LNCAP (cell line): Measurements from ENCODE around the gene LGALS4.

Source experiments
- TF ChIP-seq, protein P1 (sequence below): fragments of 450-650 bp; IDR thresholded peaks from 2 replicates; pipeline ENCODE4 v1.5.1; 2017; ENCODE audit warnings: mild to moderate bottlenecking

LGALS4 gene

DNA sequence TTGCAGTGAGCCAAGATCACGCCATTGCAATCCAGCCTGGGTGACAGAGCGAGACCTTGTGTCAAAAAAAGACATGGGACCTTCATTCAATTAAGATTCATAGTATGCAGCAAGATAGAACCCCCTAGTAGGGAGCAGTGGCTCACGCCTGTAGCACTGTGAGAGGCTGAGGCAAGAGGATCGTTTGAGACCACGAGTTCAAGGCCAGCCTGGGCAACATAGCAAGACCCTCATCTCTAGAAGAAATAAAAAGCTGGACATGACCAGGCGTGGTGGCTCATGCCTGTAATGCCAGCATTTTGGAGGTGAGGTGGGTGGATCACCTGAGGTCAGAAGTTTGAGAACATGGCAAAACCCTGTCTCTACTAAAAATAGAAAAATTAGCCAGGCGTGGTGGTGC is 32.3 kb downstream of the LGALS4 start:
- TF ChIP-seq, protein P1, sequence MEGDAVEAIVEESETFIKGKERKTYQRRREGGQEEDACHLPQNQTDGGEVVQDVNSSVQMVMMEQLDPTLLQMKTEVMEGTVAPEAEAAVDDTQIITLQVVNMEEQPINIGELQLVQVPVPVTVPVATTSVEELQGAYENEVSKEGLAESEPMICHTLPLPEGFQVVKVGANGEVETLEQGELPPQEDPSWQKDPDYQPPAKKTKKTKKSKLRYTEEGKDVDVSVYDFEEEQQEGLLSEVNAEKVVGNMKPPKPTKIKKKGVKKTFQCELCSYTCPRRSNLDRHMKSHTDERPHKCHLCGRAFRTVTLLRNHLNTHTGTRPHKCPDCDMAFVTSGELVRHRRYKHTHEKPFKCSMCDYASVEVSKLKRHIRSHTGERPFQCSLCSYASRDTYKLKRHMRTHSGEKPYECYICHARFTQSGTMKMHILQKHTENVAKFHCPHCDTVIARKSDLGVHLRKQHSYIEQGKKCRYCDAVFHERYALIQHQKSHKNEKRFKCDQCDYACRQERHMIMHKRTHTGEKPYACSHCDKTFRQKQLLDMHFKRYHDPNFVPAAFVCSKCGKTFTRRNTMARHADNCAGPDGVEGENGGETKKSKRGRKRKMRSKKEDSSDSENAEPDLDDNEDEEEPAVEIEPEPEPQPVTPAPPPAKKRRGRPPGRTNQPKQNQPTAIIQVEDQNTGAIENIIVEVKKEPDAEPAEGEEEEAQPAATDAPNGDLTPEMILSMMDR, result no peak

- TF ChIP-seq, protein P1, result no peak
Measured at GRCh38 chr19:38778733-38779132, 34.0 kb downstream of the LGALS4 start.

DNA sequence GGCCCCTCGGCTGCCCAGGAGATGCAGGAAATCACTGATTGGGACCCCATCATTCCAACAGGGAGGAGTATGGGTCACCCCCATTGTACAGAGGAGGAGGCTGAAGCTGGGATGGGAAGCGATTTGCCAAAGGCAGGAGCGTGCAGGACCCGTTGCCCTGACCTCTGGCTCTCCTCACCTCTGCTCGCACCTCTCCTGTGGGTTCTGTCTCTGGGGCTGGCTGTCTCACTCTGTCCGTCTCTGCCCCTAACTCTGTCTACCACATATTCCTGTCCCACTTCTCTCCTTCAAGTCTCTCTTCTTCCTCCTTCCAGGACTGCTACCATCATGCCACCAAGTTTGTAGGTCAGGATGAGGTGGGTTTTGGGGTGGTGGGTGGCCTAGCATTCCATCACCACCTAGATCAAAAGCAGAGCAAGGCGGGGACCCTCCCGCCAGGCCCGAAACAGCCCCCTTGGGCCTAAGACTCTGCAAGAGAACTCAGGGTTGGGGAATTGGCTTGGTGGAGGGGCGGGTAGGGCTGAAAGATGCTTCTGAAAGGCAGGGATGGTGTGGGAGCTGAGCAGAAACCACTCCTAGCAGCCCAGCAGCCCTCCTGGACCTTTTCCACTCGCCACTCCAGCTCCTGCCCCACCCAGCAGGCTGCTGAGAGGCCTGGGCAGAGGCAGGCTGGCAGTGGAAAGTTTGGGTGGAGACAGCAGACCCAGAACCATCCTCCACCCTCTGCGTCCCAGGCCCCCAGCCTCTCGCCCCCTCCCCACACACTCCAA is 38.4 kb downstream of the LGALS4 start:
- TF ChIP-seq, protein P1, result no peak

- TF ChIP-seq, protein P1, result no peak
Measured at GRCh38 chr19:38773469-38774177, 39.1 kb downstream of the LGALS4 start, which contains the start of gene LGALS7. Gene LGALS7, minus strand, starts transcription at chr19:38773517. Its CDS starts 25 bp downstream, at chr19:38773492.

DNA sequence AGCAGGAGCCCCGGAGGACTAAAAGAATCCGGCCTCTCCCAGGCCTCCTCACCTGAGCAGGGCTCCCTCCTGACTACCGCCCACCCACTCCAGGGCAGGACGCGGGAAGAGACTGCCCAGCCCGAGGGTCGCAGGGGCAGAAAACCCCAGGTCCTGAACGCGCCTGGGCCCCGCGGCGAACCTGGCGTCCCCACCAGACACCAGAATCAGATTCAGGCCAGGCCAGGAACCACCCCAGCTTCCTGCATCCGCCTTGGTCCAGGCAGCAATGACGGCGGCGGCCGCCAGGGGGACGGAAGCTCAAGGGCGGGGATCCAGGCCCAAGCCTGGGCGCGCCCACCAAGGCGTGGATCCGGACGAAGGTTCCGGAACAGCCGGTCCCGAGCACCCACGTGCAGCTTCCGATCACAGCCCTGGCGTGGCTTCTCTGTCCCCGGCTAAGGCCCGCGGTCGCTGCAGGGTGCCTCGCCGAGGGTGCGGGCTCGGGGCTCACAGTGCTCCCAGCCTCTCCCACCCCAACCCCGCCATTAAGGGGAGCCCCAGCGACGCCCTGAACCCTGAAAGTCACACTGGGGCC is 43.0 kb downstream of the LGALS4 start:
- TF ChIP-seq, protein P1, result peak; percentile 44; the same call in 1 of the 2 replicates

- TF ChIP-seq, protein P1, result no peak
Measured at GRCh38 chr19:38766276-38767047, 46.3 kb downstream of the LGALS4 start.

DNA sequence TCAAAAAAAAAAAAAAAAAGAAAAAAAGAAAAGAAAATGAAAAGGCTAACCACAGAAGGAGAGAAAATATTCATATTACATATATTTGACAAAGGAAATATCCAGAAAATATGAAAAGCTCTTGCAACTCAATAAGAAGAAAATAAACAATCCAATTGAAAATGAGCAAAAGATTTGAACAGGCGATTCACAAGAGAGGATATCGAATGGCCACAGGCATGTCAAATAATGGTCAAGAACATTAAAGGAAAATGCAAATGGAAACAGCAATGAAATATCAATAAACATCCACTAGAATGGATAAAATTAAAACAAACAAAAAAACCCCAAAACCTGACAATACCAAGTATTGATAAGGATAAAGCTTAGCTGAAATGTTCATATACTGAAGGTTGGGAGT is 47.5 kb downstream of the LGALS4 start:
- TF ChIP-seq, protein P1, result no peak
